ENCODE results near the gene WIPI1. TPM values are rescaled to one million over a fixed set of nuclear protein-coding genes. Genes with fewer than 3 reads are reported as not detected.

WIPI1 gene
- total and polyA plus RNA-seq, 9 of the 15 experiments (the other 6 are each of a cell fraction or from before 2014, with no cell fraction given) = 3.7 to 23.5 (median 11.8) TPM

DNA sequence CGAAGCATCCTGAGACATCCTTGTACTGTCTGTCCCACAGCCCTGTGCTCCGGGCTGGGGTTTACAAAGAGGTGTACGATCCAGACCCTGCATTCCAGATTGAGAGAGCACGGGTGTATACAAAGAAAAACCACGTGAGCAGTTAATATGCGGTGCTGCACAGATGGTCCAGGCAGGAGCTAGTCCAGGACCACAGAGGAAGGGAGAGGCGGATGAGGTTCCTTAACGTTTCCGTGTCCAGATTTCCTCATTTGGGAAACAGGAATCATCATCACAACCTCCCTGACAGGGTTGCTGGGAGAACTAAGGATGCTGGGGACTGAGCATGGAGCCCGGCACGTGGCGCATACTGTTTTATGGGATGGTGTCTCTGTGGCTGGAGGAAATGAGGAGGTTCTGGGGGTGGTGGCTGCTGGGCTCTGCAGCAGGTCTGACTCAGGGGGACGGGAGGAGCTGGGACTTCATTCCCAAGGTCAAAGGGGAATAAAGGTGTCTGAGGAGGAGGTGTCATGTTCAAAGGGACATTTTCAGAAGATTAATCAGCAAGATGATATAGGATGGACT is 26.2 kb downstream of the WIPI1 start:
- ChIA-PET POLR2A (interaction anchor here (1.3 kb wide), 1 partner anchor 27 kb away, joined by 3 read pairs; no protein-coding TSS in a partner anchor), CTCF (ENCODE audit: low intra/inter-chr PET ratio) (no interaction called here)
- no peak overlapping the region for H3K9ac ChIP-seq (ENCODE audit: insufficient read depth in 1 of 2, low read depth in 2 of 2, low read length in 2 of 2)
- H3K9me3 ChIP-seq (replicated peaks; ENCODE audit: control insufficient read depth, insufficient read depth, low read depth, low read length) = no peaks in the 10 kb centered on the region
- WGBS (ENCODE audit: insufficient coverage, low coverage, missing lambda C conversion rate) = 66% methylated on average over 13 of the region's 13 CpGs
- H3K4me2 ChIP-seq (ENCODE audit: insufficient read depth, low read length) = no peak overlapping the region
- no peak overlapping the region for H3K27ac ChIP-seq (ENCODE audit: extremely low read depth, low read depth, low read length)
- H2AFZ ChIP-seq (ENCODE audit: low read depth, low read length) = no peak overlapping the region
- TF ChIP-seq CCAR2 (IDR thresholded peaks at IDR 0.05; ENCODE audit: low read depth, low read length) = no peak
- TF ChIP-seq, protein P1, sequence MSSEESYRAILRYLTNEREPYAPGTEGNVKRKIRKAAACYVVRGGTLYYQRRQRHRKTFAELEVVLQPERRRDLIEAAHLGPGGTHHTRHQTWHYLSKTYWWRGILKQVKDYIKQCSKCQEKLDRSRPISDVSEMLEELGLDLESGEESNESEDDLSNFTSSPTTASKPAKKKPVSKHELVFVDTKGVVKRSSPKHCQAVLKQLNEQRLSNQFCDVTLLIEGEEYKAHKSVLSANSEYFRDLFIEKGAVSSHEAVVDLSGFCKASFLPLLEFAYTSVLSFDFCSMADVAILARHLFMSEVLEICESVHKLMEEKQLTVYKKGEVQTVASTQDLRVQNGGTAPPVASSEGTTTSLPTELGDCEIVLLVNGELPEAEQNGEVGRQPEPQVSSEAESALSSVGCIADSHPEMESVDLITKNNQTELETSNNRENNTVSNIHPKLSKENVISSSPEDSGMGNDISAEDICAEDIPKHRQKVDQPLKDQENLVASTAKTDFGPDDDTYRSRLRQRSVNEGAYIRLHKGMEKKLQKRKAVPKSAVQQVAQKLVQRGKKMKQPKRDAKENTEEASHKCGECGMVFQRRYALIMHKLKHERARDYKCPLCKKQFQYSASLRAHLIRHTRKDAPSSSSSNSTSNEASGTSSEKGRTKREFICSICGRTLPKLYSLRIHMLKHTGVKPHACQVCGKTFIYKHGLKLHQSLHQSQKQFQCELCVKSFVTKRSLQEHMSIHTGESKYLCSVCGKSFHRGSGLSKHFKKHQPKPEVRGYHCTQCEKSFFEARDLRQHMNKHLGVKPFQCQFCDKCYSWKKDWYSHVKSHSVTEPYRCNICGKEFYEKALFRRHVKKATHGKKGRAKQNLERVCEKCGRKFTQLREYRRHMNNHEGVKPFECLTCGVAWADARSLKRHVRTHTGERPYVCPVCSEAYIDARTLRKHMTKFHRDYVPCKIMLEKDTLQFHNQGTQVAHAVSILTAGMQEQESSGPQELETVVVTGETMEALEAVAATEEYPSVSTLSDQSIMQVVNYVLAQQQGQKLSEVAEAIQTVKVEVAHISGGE (CRISPR knock-in tag; IDR thresholded peaks at IDR 0.05) = 0 out of 6 replicates have a peak, but pooled peaks of 1 of the 3 experiments have one; percentile 21
- H3K4me1 ChIP-seq (replicated peaks in 1 of 2; ENCODE audit: control insufficient read depth in 2 of 2, insufficient read depth in 2 of 2, low read length in 2 of 2) = peaks cover 5% of the 10 kb centered on the region in 2 experiments; a peak in 4 of 5 replicates
- intact Hi-C loops (cut with micrococcal nuclease) (loop anchor here (10.0 kb wide), 1 partner anchor 166 kb away; no protein-coding TSS in a partner anchor), in situ Hi-C loops (cut with MboI) (no loop called here)
- ATAC-seq = no peak
- peaks cover 2% of the 10 kb centered on the region; the same call in 1 of the 3 replicates for H3K36me3 ChIP-seq (ENCODE audit: control insufficient read depth, insufficient read depth, low read length)
- H3K79me2 ChIP-seq (ENCODE audit: control insufficient read depth, insufficient read depth, low read length) = no peaks in the 10 kb centered on the region
- H3K9me1 ChIP-seq (ENCODE audit: control insufficient read depth, insufficient read depth, low read length) = no peaks in the 10 kb centered on the region
- FAIRE-seq = no peak
- no peaks in the 10 kb centered on the region for H3K27me3 ChIP-seq (ENCODE audit: control insufficient read depth in 2 of 2, insufficient read depth in 2 of 2, low read length in 2 of 2)
- no peaks in the 10 kb centered on the region; the same call in 1 of the 2 replicates for H4K20me1 ChIP-seq (replicated peaks; ENCODE audit: control insufficient read depth, insufficient read depth, low read length)
- no peak for DNase-seq (ENCODE audit: extremely low read depth in 1 of 4, low spot score in 3 of 4)
- BruUV-seq (replicated peaks) = no TSS peak
- no peak overlapping the region for H3K4me3 ChIP-seq

All from K562 (cell line).